Measurements from ENCODE around the gene MEIS3. TPM values are rescaled to one million over a fixed set of nuclear protein-coding genes. Genes with fewer than 3 reads are reported as not detected.

Gene MEIS3
- total RNA-seq, 1 experiment from 2014 or later, result 35.8 TPM

GRCh38 chr19:47375694-47376588 lies 43.4 kb downstream of the MEIS3 start (continued):
- TF ChIP-seq CEBPB (IDR thresholded peaks at IDR 0.05; ENCODE audit: low read depth), result no peak

GRCh38 chr19:47374876-47375693 lies 44.2 kb downstream of the MEIS3 start:
- H3K27me3 ChIP-seq (ENCODE audit: insufficient read depth, low read length), result no peaks in the 10 kb centered on the region
- ATAC-seq (no peak), DNase-seq (ENCODE audit: low read depth, low spot score) (no peak)
- no peaks in the 10 kb centered on the region for H4K20me1 ChIP-seq (ENCODE audit: insufficient read depth)
- H3K4me2 ChIP-seq (ENCODE audit: low read length), result no peak overlapping the region
- no peak overlapping the region for H3K4me3 ChIP-seq (replicated peaks in 1 of 2; ENCODE audit: low read depth in 1 of 2, low read length in 2 of 2)
- H2AFZ ChIP-seq (ENCODE audit: low read depth, low read length, poor library complexity, severe bottlenecking), result no peak overlapping the region
- H3K4me1 ChIP-seq (ENCODE audit: control insufficient read depth in 1 of 2, insufficient read depth in 2 of 2, low read length in 2 of 2), result no peaks in the 10 kb centered on the region
- H3K9me2 ChIP-seq (ENCODE audit: insufficient read depth), result no peaks in the 10 kb centered on the region
- no peak for TF ChIP-seq ZBTB33 (IDR thresholded peaks at IDR 0.05; ENCODE audit: extremely low read depth, insufficient replicate concordance, low read length)
- no peak for TF ChIP-seq EZH2phosphoT487 (IDR thresholded peaks at IDR 0.05; ENCODE audit: borderline replicate concordance)
- TF ChIP-seq REST (IDR thresholded peaks at IDR 0.05; ENCODE audit: low read depth), result no peak
- no peak for TF ChIP-seq TCF7L2 (IDR thresholded peaks at IDR 0.05; ENCODE audit: borderline replicate concordance, extremely low read depth, insufficient read depth, insufficient read length)
- TF ChIP-seq RAD21 (IDR thresholded peaks at IDR 0.05; ENCODE audit: low read depth), result no peak
- intact Hi-C loops (cut with micrococcal nuclease), result no loop called here
- no TSS peak for BruUV-seq (replicated peaks)
- H3K27ac ChIP-seq (ENCODE audit: low read depth, low read length), result no peak overlapping the region
- POLR2A ChIA-PET, result no interaction called here
- H3K79me2 ChIP-seq (ENCODE audit: insufficient read depth, low read length), result no peaks in the 10 kb centered on the region
- no peak overlapping the region for H3K9ac ChIP-seq (ENCODE audit: low read length)
- CTCF ChIA-PET, result no interaction called here
- peaks cover 19 to 52% of the 10 kb centered on the region in 2 experiments; a peak in 3 of 4 replicates for H3K36me3 ChIP-seq (ENCODE audit: control insufficient read depth in 1 of 2, insufficient read depth in 2 of 2, low read length in 2 of 2)
- RAD21 ChIA-PET (ENCODE audit: low non-redundant PET in 1 of 2, low total read pairs in 2 of 2, uncharacterized antibody in 2 of 2, unreplicated experiment in 2 of 2), result no interaction called here
- no peaks in the 10 kb centered on the region for H3K9me3 ChIP-seq (ENCODE audit: control insufficient read depth in 1 of 2, insufficient read depth in 1 of 2, low read depth in 1 of 2, low read length in 2 of 2)
